Measurements from ENCODE around the gene AMOTL2.
A peak's percentile ranks its signal among the peaks of the same experiment; 100 is the strongest.

The AMOTL2 gene

GRCh38 chr3:134311693-134312071 lies 62.6 kb downstream of the AMOTL2 start:
- no peak for DNase-seq
- no peaks in the 10 kb centered on the region for H3K9me3 Mint-ChIP-seq
- no peak overlapping the region for H3K4me3 Mint-ChIP-seq
- H3K36me3 Mint-ChIP-seq = no peaks in the 10 kb centered on the region
- CTCF ChIA-PET = interaction anchor here (1.6 kb wide), 1 partner anchor 10 kb away, joined by 4 read pairs; no protein-coding TSS in a partner anchor
- H3K4me1 Mint-ChIP-seq = no peaks in the 10 kb centered on the region
- peaks cover 83% of the 10 kb centered on the region for H3K27me3 Mint-ChIP-seq
- no peak overlapping the region for H3K27ac Mint-ChIP-seq

GRCh38 chr3:134311265-134311664 lies 63.0 kb downstream of the AMOTL2 start:
- H3K27me3 Mint-ChIP-seq = peaks cover 87% of the 10 kb centered on the region

GRCh38 chr3:134309987-134310700 lies 64.1 kb downstream of the AMOTL2 start:
- no peaks in the 10 kb centered on the region for H3K4me1 Mint-ChIP-seq
- H3K36me3 Mint-ChIP-seq = no peaks in the 10 kb centered on the region
- CTCF ChIA-PET = interaction anchor here (0.6 to 5.6 kb wide), 8 partner anchors 8 to 174 kb away, joined by 3 to 50 read pairs (median 4); no protein-coding TSS in a partner anchor
- DNase-seq = no peak
- H3K9me3 Mint-ChIP-seq = no peaks in the 10 kb centered on the region
- H3K27me3 Mint-ChIP-seq = peaks cover 91% of the 10 kb centered on the region
- no peak overlapping the region for H3K27ac Mint-ChIP-seq
- no peak overlapping the region for H3K4me3 Mint-ChIP-seq

More at GRCh38 chr3:134311265-134311664, 63.0 kb downstream of the AMOTL2 start:
- Mint-ChIP-seq H3K4me3 (no peak overlapping the region), H3K27ac (no peak overlapping the region), H3K36me3 (no peaks in the 10 kb centered on the region), H3K9me3 (no peaks in the 10 kb centered on the region), H3K4me1 (no peaks in the 10 kb centered on the region)
- no peak for DNase-seq
- CTCF ChIA-PET = interaction anchor here (1.6 kb wide), 1 partner anchor 10 kb away, joined by 4 read pairs; no protein-coding TSS in a partner anchor

GRCh38 chr3:134308350-134308891 lies 65.8 kb downstream of the AMOTL2 start:
- H3K36me3 Mint-ChIP-seq = no peaks in the 10 kb centered on the region
- peaks cover 85% of the 10 kb centered on the region for H3K27me3 Mint-ChIP-seq
- no peaks in the 10 kb centered on the region for H3K9me3 Mint-ChIP-seq
- no peak overlapping the region for H3K27ac Mint-ChIP-seq
- no peaks in the 10 kb centered on the region for H3K4me1 Mint-ChIP-seq
- CTCF ChIA-PET = interaction anchor here (0.7 to 5.6 kb wide), 18 partner anchors 12 to 187 kb away, joined by 3 to 50 read pairs (median 4); no protein-coding TSS in a partner anchor
- DNase-seq = peak; percentile 82
- no peak overlapping the region for H3K4me3 Mint-ChIP-seq

- H3K4me3 Mint-ChIP-seq = no peak overlapping the region
- peaks cover 75% of the 10 kb centered on the region for H3K27me3 Mint-ChIP-seq
- H3K9me3 Mint-ChIP-seq = no peaks in the 10 kb centered on the region
- H3K36me3 Mint-ChIP-seq = no peaks in the 10 kb centered on the region
- no peak overlapping the region for H3K27ac Mint-ChIP-seq
- CTCF ChIA-PET = interaction anchor here (0.6 to 5.6 kb wide), 16 partner anchors 11 to 225 kb away, joined by 3 to 50 read pairs (median 4); no protein-coding TSS in a partner anchor
- no peaks in the 10 kb centered on the region for H3K4me1 Mint-ChIP-seq
- no peak for DNase-seq
Measured at GRCh38 chr3:134307425-134307824, 66.8 kb downstream of the AMOTL2 start.

GRCh38 chr3:134306320-134306719 lies 67.9 kb downstream of the AMOTL2 start:
- H3K4me3 Mint-ChIP-seq = no peak overlapping the region
- H3K9me3 Mint-ChIP-seq = no peaks in the 10 kb centered on the region
- peaks cover 73% of the 10 kb centered on the region for H3K27me3 Mint-ChIP-seq
- no peak for DNase-seq
- H3K27ac Mint-ChIP-seq = no peak overlapping the region
- no peaks in the 10 kb centered on the region for H3K36me3 Mint-ChIP-seq
- no peaks in the 10 kb centered on the region for H3K4me1 Mint-ChIP-seq
- CTCF ChIA-PET = interaction anchor here (0.6 to 5.6 kb wide), 5 partner anchors 72 to 166 kb away, joined by 3 to 50 read pairs (median 3); no protein-coding TSS in a partner anchor

Data from activated naive CD4-positive, alpha-beta T cell treated with anti-CD3 and anti-CD28 coated beads, Interleukin-2, amount 10 ng/mL, durations not matched to agents 7 days and 5 days (primary cell).